SK-N-SH (cell line): ENCODE measurements around the gene PCBP3. TPM values are rescaled to one million over a fixed set of nuclear protein-coding genes. Genes with fewer than 3 reads are reported as not detected.

Experiments
- CTCF ChIA-PET: fragments of 300-600, 350-600 bp; formaldehyde crosslinking; extraction: SDS; loops from one replicate; lab custom pipeline; 2021; lab: Yijun Ruan, JAX
- POLR2A ChIA-PET: fragments of 350-600 bp; sonication (Branson Sonifier 250); formaldehyde crosslinking; extraction: SDS; loops from one replicate; lab custom pipeline; 2020; ENCODE audit warnings: antibody characterized with exemption, inconsistent platforms; lab: Yijun Ruan, JAX
- DNase-seq: peaks from one replicate; pipeline ENCODE4 v3.0.0; 2012
- H2AFZ ChIP-seq: fragments of 200-600 bp; sonication (generic); 2 replicates; pipeline ENCODE4 v1.8.1; 2016; ENCODE audit warnings: antibody characterized with exemption, mild to moderate bottlenecking, low read depth
- H3F3A ChIP-seq: fragments of 200-600 bp; sonication (generic); replicated peaks from 2 replicates; pipeline ENCODE3; 2016; ENCODE audit warnings: antibody characterized with exemption, mild to moderate bottlenecking; ENCODE audit not compliant: insufficient read depth
- H3K27ac ChIP-seq, 2 experiments: fragments of 200-500 bp in 1 of 2; fragments of 200-600 bp in 1 of 2; sonication (Bioruptor generic) in 1 of 2; sonication (generic), shearing (Covaris generic) in 1 of 2; 2 replicates each; pipeline versions ENCODE4 v1.5.1 to v1.6.1; 2014 to 2016; ENCODE audit warnings: low read depth in 2 of 2, inconsistent platforms in 1 of 2, low read length in 1 of 2, mild to moderate bottlenecking in 1 of 2, mixed read lengths in 1 of 2
- H3K27me3 ChIP-seq: fragments of 200-600 bp; sonication (generic), shearing (Covaris generic); 2 replicates; pipeline ENCODE4 v1.6.1; 2016; ENCODE audit warnings: mixed run types; ENCODE audit not compliant: insufficient read depth
- H3K36me3 ChIP-seq, 2 experiments: fragments of 200-500 bp in 1 of 2; fragments of 200-600 bp in 1 of 2; sonication (Bioruptor generic) in 1 of 2; sonication (generic) in 1 of 2; replicated peaks in 1 of 2; 2 replicates each; pipeline versions ENCODE3 to v1.5.1; 2014 to 2016; ENCODE audit warnings: low read length in 1 of 2, mild to moderate bottlenecking in 1 of 2; ENCODE audit not compliant: insufficient read depth in 2 of 2, control insufficient read depth in 1 of 2
- H3K4me1 ChIP-seq, 2 experiments: fragments of 200-500 bp in 1 of 2; fragments of 200-600 bp in 1 of 2; sonication (Bioruptor generic) in 1 of 2; sonication (generic), shearing (Covaris generic) in 1 of 2; 2 replicates each; pipeline versions ENCODE4 v1.5.1 to v1.6.1; 2014 to 2016; ENCODE audit warnings: low read depth in 1 of 2, low read length in 1 of 2, mixed run types in 1 of 2; ENCODE audit not compliant: insufficient read depth in 2 of 2, control insufficient read depth in 1 of 2
- H3K4me2 ChIP-seq: fragments of 200-600 bp; sonication (generic), shearing (Covaris generic); 2 replicates; pipeline ENCODE4 v1.6.1; 2017; ENCODE audit warnings: mixed run types
- H3K4me3 ChIP-seq, 2 experiments: fragments of 200-500 bp in 1 of 2; fragments of 200-600 bp in 1 of 2; sonication (Bioruptor generic) in 1 of 2; sonication (generic), shearing (Covaris generic) in 1 of 2; 2 replicates each; pipeline versions ENCODE4 v1.5.1 to v1.8.1; 2014 to 2016; ENCODE audit warnings: low read depth in 2 of 2, inconsistent platforms in 1 of 2, low read length in 1 of 2, mild to moderate bottlenecking in 1 of 2, mixed read lengths in 1 of 2, moderate library complexity in 1 of 2
- H3K79me2 ChIP-seq: fragments of 200-600 bp; sonication (generic); 2 replicates; pipeline ENCODE4 v1.8.1; 2017; ENCODE audit warnings: mild to moderate bottlenecking; ENCODE audit not compliant: insufficient read depth
- H3K9ac ChIP-seq: fragments of 200-600 bp; sonication (generic); 2 replicates; pipeline ENCODE4 v1.6.1; 2017; ENCODE audit warnings: mixed run types
- H3K9me2 ChIP-seq: fragments of 200-600 bp; sonication (generic); 2 replicates; pipeline ENCODE4 v1.6.1; 2017; ENCODE audit warnings: mixed run types
- H3K9me3 ChIP-seq: fragments of 200-600 bp; sonication (generic); 2 replicates; pipeline ENCODE4 v1.6.1; 2017; ENCODE audit warnings: mixed run types, mild to moderate bottlenecking, moderate library complexity
- H4K20me1 ChIP-seq: fragments of 200-600 bp; sonication (generic); 2 replicates; pipeline ENCODE4 v1.6.1; 2017; ENCODE audit warnings: mild to moderate bottlenecking, mixed run types; ENCODE audit not compliant: insufficient read depth
- CHD2 ChIP-seq: fragments of 150-350 bp; IDR thresholded peaks from 2 replicates; pipeline ENCODE4 v1.6.1; 2018; ENCODE audit warnings: low read length; ENCODE audit not compliant: partially characterized antibody
- ELF1 ChIP-seq: IDR thresholded peaks from 2 replicates; pipeline ENCODE4 v1.4.0; 2012
- EP300 ChIP-seq, 2 experiments: IDR thresholded peaks; 2 replicates each; pipeline versions ENCODE4 v1.4.0 to v1.6.1; 2012; ENCODE audit warnings: borderline replicate concordance in 1 of 2, low read depth in 1 of 2, low read length in 1 of 2
- FOSL2 ChIP-seq: IDR thresholded peaks from 2 replicates; pipeline ENCODE4 v1.4.0; 2012; ENCODE audit warnings: low read depth, mild to moderate bottlenecking, moderate library complexity, borderline replicate concordance
- FOXM1 ChIP-seq: IDR thresholded peaks from 2 replicates; pipeline ENCODE4 v1.4.0; 2012; ENCODE audit warnings: low read depth, mild to moderate bottlenecking
- GABPA ChIP-seq: IDR thresholded peaks from 2 replicates; pipeline ENCODE4 v1.4.0; 2012; ENCODE audit warnings: low read depth, mild to moderate bottlenecking
- MXI1 ChIP-seq: IDR thresholded peaks from 2 replicates; pipeline ENCODE4 v1.6.1; 2012; ENCODE audit warnings: mild to moderate bottlenecking, low read depth, low read length, improper control_type of control experiment
- NFIC ChIP-seq: IDR thresholded peaks from 2 replicates; pipeline ENCODE4 v1.4.0; 2012; ENCODE audit warnings: borderline replicate concordance
- NRF1 ChIP-seq: IDR thresholded peaks from 2 replicates; pipeline ENCODE4 v1.6.1; 2012; ENCODE audit warnings: low read depth, mild to moderate bottlenecking, low read length
- POLR2AphosphoS5 ChIP-seq: IDR thresholded peaks from 2 replicates; pipeline ENCODE4 v1.6.1; 2012; ENCODE audit warnings: low read depth, low read length
- RAD21 ChIP-seq: IDR thresholded peaks from 2 replicates; pipeline ENCODE4 v1.6.1; 2012; ENCODE audit warnings: mild to moderate bottlenecking, low read length
- RCOR1 ChIP-seq: fragments of 150-350 bp; IDR thresholded peaks from 2 replicates; pipeline ENCODE4 v1.6.1; 2017; ENCODE audit warnings: antibody characterized with exemption, low read length
- RFX5 ChIP-seq: IDR thresholded peaks from 2 replicates; pipeline ENCODE4 v1.6.1; 2012; ENCODE audit warnings: mild to moderate bottlenecking, improper control_type of control experiment, low read length
- SIN3A ChIP-seq: IDR thresholded peaks from 2 replicates; pipeline ENCODE4 v1.6.1; 2012; ENCODE audit warnings: low read depth, mild to moderate bottlenecking, low read length, moderate library complexity, borderline replicate concordance
- SMC3 ChIP-seq: IDR thresholded peaks from 2 replicates; pipeline ENCODE4 v1.6.1; 2012; ENCODE audit warnings: low read depth, low read length, improper control_type of control experiment
- TCF12 ChIP-seq: IDR thresholded peaks from 2 replicates; pipeline ENCODE4 v1.4.0; 2012
- TEAD4 ChIP-seq: IDR thresholded peaks from 2 replicates; pipeline ENCODE4 v1.4.0; 2012; ENCODE audit warnings: mild to moderate bottlenecking, borderline replicate concordance; ENCODE audit not compliant: insufficient read depth
- YY1 ChIP-seq: IDR thresholded peaks from 2 replicates; pipeline ENCODE4 v1.4.0; 2012; ENCODE audit warnings: low read depth, mild to moderate bottlenecking
- WGBS: methylation state at CpG from one replicate; pipeline ENCODE4 v1.1.6; 2017; ENCODE audit warnings: low lambda C conversion rate; 5-methylcytosine and 5-hydroxymethylcytosine counted together
- polyA plus RNA-seq, 3 experiments: library from polyadenylated mRNA; depleted of rRNA; stranded (reverse); fragments of >200 nt; gene quantifications; 2 replicates each; pipeline ENCODE4 v1.2.3, GENCODE V29; 2012
- TF ChIP-seq, protein P1 (sequence below): IDR thresholded peaks from 2 replicates; pipeline ENCODE4 v1.4.0; 2012; ENCODE audit warnings: low read depth, borderline replicate concordance
- TF ChIP-seq, protein P2 (sequence below): IDR thresholded peaks from 2 replicates; pipeline ENCODE4 v1.4.0; 2012; ENCODE audit warnings: low read depth
- TF ChIP-seq, protein P3 (sequence below): IDR thresholded peaks from 2 replicates; pipeline ENCODE4 v1.4.0; 2012; ENCODE audit warnings: low read depth, borderline replicate concordance
- TF ChIP-seq, protein P4 (sequence below): fragments of 200-600 bp; sonication (generic); IDR thresholded peaks from 2 replicates; pipeline ENCODE4 v1.6.1; 2017; ENCODE audit warnings: antibody characterized with exemption, mild to moderate bottlenecking, moderate library complexity

Gene PCBP3
- polyA plus RNA-seq, 1 of the 3 experiments (the other 2 are of a cell fraction), result 9.5 TPM

DNA sequence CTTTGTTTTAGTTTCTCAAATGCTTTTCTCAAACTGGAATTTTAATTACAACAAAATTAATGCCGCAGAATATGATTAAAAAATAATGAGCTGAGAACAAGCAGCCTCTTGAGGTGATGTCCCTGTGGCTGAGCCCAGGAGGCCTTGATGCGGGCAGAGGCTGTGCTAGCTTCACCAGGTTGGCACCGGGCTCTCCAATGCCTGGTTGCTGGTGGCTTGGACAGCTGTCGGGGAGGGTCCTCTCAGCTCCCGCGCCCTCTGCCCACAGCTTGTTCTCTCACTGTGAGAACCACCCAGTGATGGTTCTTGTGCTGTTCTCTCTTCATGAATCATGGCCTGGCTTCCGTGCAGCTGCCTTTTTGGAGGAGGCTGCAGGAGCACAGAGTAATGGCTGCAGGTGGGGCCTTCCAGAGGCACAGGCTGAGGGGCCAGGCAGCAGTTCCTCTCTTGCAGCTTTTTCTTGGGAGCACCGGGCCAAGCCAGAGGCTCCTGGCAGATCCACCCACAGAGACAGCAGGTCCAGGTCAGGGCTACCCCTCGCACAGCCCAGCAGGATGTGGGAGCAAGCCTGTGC lies 156.3 kb downstream of the PCBP3 start (continued):
- TF ChIP-seq, protein P1, sequence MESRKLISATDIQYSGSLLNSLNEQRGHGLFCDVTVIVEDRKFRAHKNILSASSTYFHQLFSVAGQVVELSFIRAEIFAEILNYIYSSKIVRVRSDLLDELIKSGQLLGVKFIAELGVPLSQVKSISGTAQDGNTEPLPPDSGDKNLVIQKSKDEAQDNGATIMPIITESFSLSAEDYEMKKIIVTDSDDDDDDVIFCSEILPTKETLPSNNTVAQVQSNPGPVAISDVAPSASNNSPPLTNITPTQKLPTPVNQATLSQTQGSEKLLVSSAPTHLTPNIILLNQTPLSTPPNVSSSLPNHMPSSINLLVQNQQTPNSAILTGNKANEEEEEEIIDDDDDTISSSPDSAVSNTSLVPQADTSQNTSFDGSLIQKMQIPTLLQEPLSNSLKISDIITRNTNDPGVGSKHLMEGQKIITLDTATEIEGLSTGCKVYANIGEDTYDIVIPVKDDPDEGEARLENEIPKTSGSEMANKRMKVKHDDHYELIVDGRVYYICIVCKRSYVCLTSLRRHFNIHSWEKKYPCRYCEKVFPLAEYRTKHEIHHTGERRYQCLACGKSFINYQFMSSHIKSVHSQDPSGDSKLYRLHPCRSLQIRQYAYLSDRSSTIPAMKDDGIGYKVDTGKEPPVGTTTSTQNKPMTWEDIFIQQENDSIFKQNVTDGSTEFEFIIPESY, result no peak
- TF ChIP-seq NRF1 (no peak), SMC3 (no peak), NFIC (no peak), EP300 (IDR thresholded peaks at IDR 0.05; ENCODE audit: borderline replicate concordance in 1 of 2, low read depth in 1 of 2, low read length in 1 of 2) (no peak), MXI1 (no peak), RAD21 (no peak), FOSL2 (no peak)
- TF ChIP-seq, protein P2, sequence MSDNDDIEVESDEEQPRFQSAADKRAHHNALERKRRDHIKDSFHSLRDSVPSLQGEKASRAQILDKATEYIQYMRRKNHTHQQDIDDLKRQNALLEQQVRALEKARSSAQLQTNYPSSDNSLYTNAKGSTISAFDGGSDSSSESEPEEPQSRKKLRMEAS, result no peak
- TF ChIP-seq, protein P3, sequence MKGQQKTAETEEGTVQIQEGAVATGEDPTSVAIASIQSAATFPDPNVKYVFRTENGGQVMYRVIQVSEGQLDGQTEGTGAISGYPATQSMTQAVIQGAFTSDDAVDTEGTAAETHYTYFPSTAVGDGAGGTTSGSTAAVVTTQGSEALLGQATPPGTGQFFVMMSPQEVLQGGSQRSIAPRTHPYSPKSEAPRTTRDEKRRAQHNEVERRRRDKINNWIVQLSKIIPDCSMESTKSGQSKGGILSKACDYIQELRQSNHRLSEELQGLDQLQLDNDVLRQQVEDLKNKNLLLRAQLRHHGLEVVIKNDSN, result no peak

DNA sequence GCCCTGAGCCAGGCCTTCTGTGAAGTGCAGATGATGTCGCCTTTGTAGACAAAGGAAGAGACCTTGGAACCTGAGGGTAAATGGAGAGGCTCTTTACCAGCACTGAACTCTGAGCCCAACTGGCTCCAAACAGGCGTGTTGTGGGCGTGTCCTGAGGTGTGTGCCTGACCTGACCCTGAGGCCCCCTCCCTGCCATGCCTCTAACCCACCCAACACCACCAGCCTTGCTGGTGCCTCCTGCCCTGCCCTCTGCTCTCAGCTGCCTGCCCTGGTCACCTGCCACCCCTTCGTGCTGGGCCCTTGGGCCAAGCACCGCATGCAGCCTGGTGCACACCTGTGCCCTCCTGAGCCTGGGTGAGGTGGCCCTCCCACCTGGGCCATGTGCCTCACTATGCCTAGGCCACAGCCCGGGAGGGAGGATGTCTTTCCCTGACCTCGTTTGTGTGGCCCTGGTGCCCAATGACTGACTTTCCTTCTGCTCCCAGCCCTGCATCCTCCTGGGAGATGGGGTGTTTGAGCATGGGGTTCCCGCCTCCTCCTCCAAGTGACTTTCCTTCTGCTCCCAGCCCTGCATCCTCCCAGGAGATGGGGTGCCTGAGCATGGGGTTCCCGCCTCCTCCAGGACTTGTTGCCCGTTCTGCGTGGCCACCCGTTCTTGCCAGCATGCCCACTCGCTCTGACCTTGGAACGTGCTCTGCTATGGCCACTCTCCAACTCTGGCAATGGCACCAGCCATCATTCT lies 157.0 kb downstream of the PCBP3 start:
- Histone ChIP-seq H3K9ac (no peak overlapping the region), H3K4me3 (no peak overlapping the region), H2AFZ (no peak overlapping the region), H3K9me2 (no peaks in the 10 kb centered on the region), H3F3A (no peaks in the 10 kb centered on the region), H3K4me2 (no peak overlapping the region), H3K27ac (no peak overlapping the region), H3K9me3 (no peaks in the 10 kb centered on the region), H3K36me3 (no peaks in the 10 kb centered on the region), H3K79me2 (no peaks in the 10 kb centered on the region), H3K27me3 (no peaks in the 10 kb centered on the region), H3K4me1 (peaks cover 0 to 40% of the 10 kb centered on the region in 2 experiments; a peak in 1 of 4 replicates), H4K20me1 (no peaks in the 10 kb centered on the region)
- POLR2A ChIA-PET, result no interaction called here
- TF ChIP-seq FOSL2 (no peak), POLR2AphosphoS5 (no peak), SMC3 (no peak), RFX5 (no peak), SIN3A (no peak), CHD2 (no peak), EP300 (IDR thresholded peaks at IDR 0.05; ENCODE audit: borderline replicate concordance in 1 of 2, low read depth in 1 of 2, low read length in 1 of 2) (no peak), GABPA (no peak), TEAD4 (no peak), NRF1 (no peak), NFIC (no peak), TCF12 (no peak), YY1 (no peak), FOXM1 (no peak), ELF1 (no peak), RCOR1 (no peak)
- TF ChIP-seq, protein P3, result no peak
- TF ChIP-seq, protein P4, sequence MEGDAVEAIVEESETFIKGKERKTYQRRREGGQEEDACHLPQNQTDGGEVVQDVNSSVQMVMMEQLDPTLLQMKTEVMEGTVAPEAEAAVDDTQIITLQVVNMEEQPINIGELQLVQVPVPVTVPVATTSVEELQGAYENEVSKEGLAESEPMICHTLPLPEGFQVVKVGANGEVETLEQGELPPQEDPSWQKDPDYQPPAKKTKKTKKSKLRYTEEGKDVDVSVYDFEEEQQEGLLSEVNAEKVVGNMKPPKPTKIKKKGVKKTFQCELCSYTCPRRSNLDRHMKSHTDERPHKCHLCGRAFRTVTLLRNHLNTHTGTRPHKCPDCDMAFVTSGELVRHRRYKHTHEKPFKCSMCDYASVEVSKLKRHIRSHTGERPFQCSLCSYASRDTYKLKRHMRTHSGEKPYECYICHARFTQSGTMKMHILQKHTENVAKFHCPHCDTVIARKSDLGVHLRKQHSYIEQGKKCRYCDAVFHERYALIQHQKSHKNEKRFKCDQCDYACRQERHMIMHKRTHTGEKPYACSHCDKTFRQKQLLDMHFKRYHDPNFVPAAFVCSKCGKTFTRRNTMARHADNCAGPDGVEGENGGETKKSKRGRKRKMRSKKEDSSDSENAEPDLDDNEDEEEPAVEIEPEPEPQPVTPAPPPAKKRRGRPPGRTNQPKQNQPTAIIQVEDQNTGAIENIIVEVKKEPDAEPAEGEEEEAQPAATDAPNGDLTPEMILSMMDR, result no peak
- TF ChIP-seq, protein P1, result no peak
- 77% methylated on average over 12 of the region's 14 CpGs for WGBS
- no peak for DNase-seq
- CTCF ChIA-PET, result no interaction called here
